Heart right ventricle (tissue), 16 donors: ENCODE data around the gene PLEKHH1. TPM values are rescaled to one million over a fixed set of nuclear protein-coding genes. Genes with fewer than 3 reads are reported as not detected.
"Not testable (repeated sequence)": the region's sequence is repeated elsewhere in the genome, so short reads cannot be mapped to it uniquely, and the experiment has no call there.

Source experiments
- ATAC-seq, 8 donors: fragments of 200-7000 bp; cut with Tn5 transposase; one replicate each; pipeline ENCODE4 v1.9.1; 2020; ENCODE audit warnings: mild to moderate bottlenecking in 8 of 8, moderate library complexity in 8 of 8, moderate number of reproducible peaks in 1 of 8
- DNase-seq, 2 donors: peaks; one replicate each; pipeline ENCODE4 v3.0.0-alpha.2; 2020
- H3K27ac ChIP-seq, 10 donors: fragments of 200-600 bp; sonication (generic) in 2 of 10; one replicate each; pipeline versions ENCODE4 v1.5.0 to v1.8.0; 2020 to 2022; ENCODE audit warnings: mild to moderate bottlenecking in 3 of 10
- H3K27me3 ChIP-seq, 7 donors: fragments of 200-600 bp; one replicate each; pipeline ENCODE4 v1.8.0; 2021 to 2022; ENCODE audit warnings: mild to moderate bottlenecking in 2 of 7
- H3K36me3 ChIP-seq, 9 donors: fragments of 200-600 bp; sonication (generic) in 1 of 9; one replicate each; pipeline versions ENCODE4 v1.5.0 to v1.8.0; 2020 to 2022; ENCODE audit warnings: mild to moderate bottlenecking in 2 of 9
- H3K4me1 ChIP-seq, 9 donors: fragments of 200-600 bp; sonication (generic) in 1 of 9; one replicate each; pipeline versions ENCODE4 v1.5.0 to v1.8.0; 2020 to 2022; ENCODE audit warnings: mild to moderate bottlenecking in 4 of 9
- H3K4me3 ChIP-seq, 10 donors: fragments of 200-600 bp; sonication (generic) in 2 of 10; one replicate each; pipeline versions ENCODE4 v1.5.0 to v1.8.0; 2020 to 2022; ENCODE audit warnings: mild to moderate bottlenecking in 7 of 10, moderate library complexity in 2 of 10
- H3K9me3 ChIP-seq, 11 donors: fragments of 200-600 bp in 10 of 11; sonication (generic) in 2 of 11; one replicate each; pipeline versions ENCODE4 v1.5.0 to v1.8.0; 2013 to 2022; ENCODE audit warnings: mild to moderate bottlenecking in 2 of 11, control low read depth in 1 of 11, moderate library complexity in 1 of 11
- CTCF ChIP-seq, 9 donors: fragments of 200-600 bp; sonication (generic) in 2 of 9; IDR thresholded peaks; one replicate each; pipeline versions ENCODE4 v1.5.0 to v1.8.0; 2021 to 2022; ENCODE audit warnings: antibody characterized with exemption in 9 of 9, mild to moderate bottlenecking in 5 of 9, moderate library complexity in 1 of 9
- WGBS, 2 donors: extraction: QIAGEN DNeasy Blood & Tissue Kit; methylation state at CpG; one replicate each; pipeline ENCODE4 v1.1.7; 2013; ENCODE audit warnings: inconsistent platforms in 1 of 2; 5-methylcytosine and 5-hydroxymethylcytosine counted together
- intact Hi-C, 10 donors: fragments of 100-400 bp; cut with DNase I; formaldehyde crosslinking; loops; one replicate each; pipeline versions ENCODE4 v1.11.1 to v1.14.2; 2022
- polyA plus RNA-seq, 2 donors: library from polyadenylated mRNA; stranded (reverse); fragments of 200-250 nt; gene quantifications; one replicate each; pipeline ENCODE4 v1.2.3, GENCODE V29; 2013
- total RNA-seq, 10 donors: library from RNA; stranded (reverse); fragmentation: NEBNext Ultra II Directional in 3 of 10; extraction: Animal tissue kit (Norgen Biotek cat#: 25700) in 3 of 10; gene quantifications; one replicate each; pipeline versions ENCODE4 v1.2.1 to v1.2.4, GENCODE V29; 2021 to 2023
- donor health status: Arrhythmogenic right ventricular cardiomyopathy.
- donor health status: ischemic (EF 13 %, LVEDD 7.1; RV severe dilation, severe dysfunction).
- donor health status: healthy with polysubstance abuse.
- donor health status: DM: no; HTN: yes; CAD: no.
- donor health status: DM: no; HTN: no; CAD: no.
- donor health status: ischemic (EF 25% LVEDD 6.9; RV normal size, moderate dysfunction).
- donor health status: ischemic (EF 25% LVEDD 5.7; RV mildly dilated, moderate dysfunction).
- donor health status: healthy.
- donor health status: DM: yes; HTN: yes; CAD: no.
- donor health status: Ischemic cardiomyopathy.
- donor health status: ischemic (EF 35%, LVEDD 5.7; RV mildly dilated, moderate dysfunction).
- donor health status: nonischemic (EF 11% LVEDD 7.7; RV severe dilation, severe dysfunction).
- donor health status: DM: yes; HTN: yes; CAD: no.
- donor health status: PGD.
- donor health status: ischemic (EF 29% LVEDD 5.4; RV normal size, mild dysfunction).
- donor health status: nonischemic (EF 23%, LVEDD 6.1; RV moderate dilation, normal function).

PLEKHH1 gene
- total and polyA plus RNA-seq, 12 donors, result 1.7 to 14.8 (median 3.7) TPM

GRCh38 chr14:67599698-67600561 lies 66.8 kb downstream of the PLEKHH1 start, which contains the start of gene PIGH:
Gene PIGH, minus strand, starts transcription at chr14:67600268. Its CDS starts 65 bp downstream, at chr14:67600203.
- H3K27me3 ChIP-seq, result no peaks in the 10 kb centered on the region
- intact Hi-C loops, result loop anchor here in 1 of 10 donors (5.0 kb wide), 1 partner anchor 72 kb away; the partner anchor contains the start of gene VTI1B
- peak within 1 kb of the TSS in 9 of 10 donors; percentile 84 to 91 (median 87) for H3K27ac ChIP-seq
- peak; percentile 99 to 100 (median 100) for ATAC-seq
- no peaks in the 10 kb centered on the region for H3K36me3 ChIP-seq
- H3K4me3 ChIP-seq, result peak within 1 kb of the TSS; percentile 63 to 99 (median 79)
- peak; percentile 91 to 94 for DNase-seq
- 3 to 4% methylated on average over 77 of the region's 77 CpGs for WGBS, 2 donors
- peak; percentile 22 to 75 (median 58) for TF ChIP-seq CTCF (IDR thresholded peaks at IDR 0.05)
- no peaks in the 10 kb centered on the region for H3K9me3 ChIP-seq
- peaks cover 0 to 23% (median 10%) of the 10 kb centered on the region in 9 donors for H3K4me1 ChIP-seq

- intact Hi-C loops, result loop anchor here in 1 of 10 donors (5.0 kb wide), 1 partner anchor 72 kb away; the partner anchor contains the start of gene VTI1B
- H3K36me3 ChIP-seq, result not testable (repeated sequence)
- WGBS, 2 donors, result 83 to 87% methylated on average over 21 of the region's 21 CpGs
Observed at GRCh38 chr14:67600562-67600974, 67.5 kb downstream of the PLEKHH1 start.

GRCh38 chr14:67602076-67602475 lies 69.0 kb downstream of the PLEKHH1 start:
- DNase-seq, result no peak
- no peak overlapping the region for H3K27ac ChIP-seq
- no peaks in the 10 kb centered on the region for H3K9me3 ChIP-seq
- no peak for ATAC-seq
- H3K36me3 ChIP-seq, result no peaks in the 10 kb centered on the region
- peaks cover 0 to 23% (median 10%) of the 10 kb centered on the region in 9 donors for H3K4me1 ChIP-seq
- no peak for TF ChIP-seq CTCF (IDR thresholded peaks at IDR 0.05)
- H3K4me3 ChIP-seq, result no peak overlapping the region
- intact Hi-C loops, result loop anchor here in 1 of 10 donors (5.0 kb wide), 1 partner anchor 70 kb away; the partner anchor contains the start of gene VTI1B
- 51 to 61% methylated on average over 7 of the region's 7 CpGs for WGBS, 2 donors
- H3K27me3 ChIP-seq, result peaks cover 0 to 8% (median 0%) of the 10 kb centered on the region in 7 donors

More at GRCh38 chr14:67600562-67600974, 67.5 kb downstream of the PLEKHH1 start:
- peak in 1 of 8 donors; percentile 1 for ATAC-seq
- DNase-seq, H3K9me3 ChIP-seq, H3K27me3 ChIP-seq: not testable (repeated sequence)
- H3K4me1 ChIP-seq, result peaks cover 0 to 23% (median 10%) of the 10 kb centered on the region in 9 donors
- H3K27ac ChIP-seq, result peak overlapping the region in 9 of 10 donors; percentile 84 to 91 (median 87)
- H3K4me3 ChIP-seq, result peak overlapping the region; percentile 63 to 99 (median 79)

GRCh38 chr14:67602995-67603545 lies 70.0 kb downstream of the PLEKHH1 start:
- WGBS, 2 donors, result 65 to 72% methylated on average over 5 of the region's 5 CpGs
- no peak overlapping the region for H3K27ac ChIP-seq
- no peak for DNase-seq
- peaks cover 0 to 22% (median 10%) of the 10 kb centered on the region in 9 donors for H3K4me1 ChIP-seq
- intact Hi-C loops, result loop anchor here in 1 of 10 donors (5.0 kb wide), 1 partner anchor 69 kb away; the partner anchor contains the start of gene VTI1B
- no peak for ATAC-seq
- TF ChIP-seq CTCF (IDR thresholded peaks at IDR 0.05), result no peak
- H3K36me3 ChIP-seq, result no peaks in the 10 kb centered on the region
- peaks cover 0 to 8% (median 0%) of the 10 kb centered on the region in 7 donors for H3K27me3 ChIP-seq
- no peak overlapping the region for H3K4me3 ChIP-seq
- no peaks in the 10 kb centered on the region for H3K9me3 ChIP-seq
